LHCN-M2 (cell line): ENCODE measurements around the gene SLC16A2. TPM values are rescaled to one million over a fixed set of nuclear protein-coding genes. Genes with fewer than 3 reads are reported as not detected.
A peak's percentile ranks its signal among the peaks of the same experiment; 100 is the strongest.

ENCODE experiments used
- DNase-seq: peaks from one replicate; pipeline ENCODE4 v3.0.0-alpha.2; 2012; ENCODE audit warnings: low read depth
- polyA plus RNA-seq: library from polyadenylated mRNA; unstranded; fragments of >200 nt; gene quantifications from one replicate; pipeline ENCODE4 v1.2.1, GENCODE V29; 2012; ENCODE audit warnings: missing spikeins
- total RNA-seq: library from RNA; depleted of rRNA; stranded (reverse); fragments of >200 nt; gene quantifications from 2 replicates; pipeline ENCODE4 v1.2.3, GENCODE V29; 2014; rRNA removed

SLC16A2 gene
- 11.5 and 12.8 TPM in 2 replicates for total RNA-seq
- 9.8 TPM for polyA plus RNA-seq

DNA sequence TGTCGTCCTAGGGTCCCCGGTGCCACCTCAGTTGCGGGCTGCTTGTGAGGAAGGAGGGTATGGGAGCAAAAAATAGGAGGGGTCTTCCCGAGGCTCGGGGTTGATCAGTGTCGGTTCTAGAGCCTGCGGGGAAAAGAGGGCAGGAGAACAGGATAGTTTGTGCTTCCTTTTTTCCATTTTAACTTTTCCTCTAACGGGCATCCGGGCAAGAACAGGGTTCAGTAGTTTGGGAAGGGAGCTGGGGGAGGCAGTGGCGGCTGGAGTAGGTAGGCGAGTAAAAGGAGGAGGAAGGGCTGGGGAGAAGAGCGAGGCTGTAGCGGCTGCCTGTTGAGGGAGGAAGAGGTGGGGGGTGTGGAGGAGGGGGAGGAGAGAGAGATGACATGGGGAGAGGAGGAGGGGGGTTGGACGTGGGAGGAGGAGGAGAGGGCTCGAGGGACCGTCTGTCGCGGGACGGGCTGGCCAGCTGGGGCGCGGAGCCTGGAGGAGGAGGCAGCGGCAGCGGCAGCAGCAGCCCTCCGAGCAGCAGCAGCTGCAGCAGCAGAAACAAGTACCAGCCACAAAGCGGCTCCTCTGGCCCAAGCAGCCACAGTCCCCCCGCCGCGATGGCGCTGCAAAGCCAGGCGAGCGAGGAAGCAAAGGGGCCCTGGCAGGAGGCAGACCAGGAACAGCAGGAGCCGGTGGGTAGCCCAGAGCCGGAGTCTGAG lies at the start of gene SLC16A2:
TSS of gene SLC16A2 (plus strand) at position 458 of the 704 bp plus-strand sequence. CDS start at position 603, 145 bp downstream.
- DNase-seq = peak; percentile 80

DNA sequence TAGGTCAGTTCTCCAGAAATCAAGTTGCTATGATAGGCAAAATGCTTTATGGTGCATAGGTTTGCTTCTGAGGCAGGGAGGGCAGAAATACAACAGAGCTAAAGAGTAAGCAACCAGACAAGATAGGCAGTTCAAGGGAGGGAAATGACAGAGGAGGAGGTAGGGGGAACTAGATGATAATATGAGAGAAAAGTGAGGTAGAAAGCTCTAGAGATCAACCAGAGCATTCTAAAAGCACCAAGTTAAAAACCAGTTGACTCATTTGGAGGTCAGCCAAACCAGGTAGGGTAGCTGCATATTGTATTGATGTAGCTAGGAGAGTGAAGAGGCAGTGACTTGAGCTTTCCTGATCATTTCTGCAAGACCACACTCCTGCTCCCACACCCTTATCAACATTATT lies 49.0 kb upstream of the SLC16A2 start:
- no peak for DNase-seq

DNA sequence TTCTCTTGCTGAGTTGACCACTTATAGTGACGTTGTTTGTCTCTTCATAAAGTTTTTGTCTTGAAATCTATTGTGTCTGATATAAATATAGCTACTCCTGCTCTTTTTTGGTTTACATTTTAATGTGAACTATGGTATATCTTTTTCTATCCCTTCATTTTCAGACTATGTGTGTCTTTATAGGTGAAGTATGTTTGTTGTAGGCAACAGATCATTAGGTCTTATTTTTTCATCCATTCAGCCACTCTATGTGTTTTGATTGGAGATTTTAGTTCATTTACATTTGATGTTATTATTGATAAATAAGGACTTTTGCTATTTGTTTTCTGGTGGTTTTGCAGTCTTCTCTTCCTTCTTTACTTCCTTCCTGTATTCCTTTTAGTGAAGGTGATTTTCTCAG lies 44.0 kb upstream of the SLC16A2 start:
- no peak for DNase-seq

DNA sequence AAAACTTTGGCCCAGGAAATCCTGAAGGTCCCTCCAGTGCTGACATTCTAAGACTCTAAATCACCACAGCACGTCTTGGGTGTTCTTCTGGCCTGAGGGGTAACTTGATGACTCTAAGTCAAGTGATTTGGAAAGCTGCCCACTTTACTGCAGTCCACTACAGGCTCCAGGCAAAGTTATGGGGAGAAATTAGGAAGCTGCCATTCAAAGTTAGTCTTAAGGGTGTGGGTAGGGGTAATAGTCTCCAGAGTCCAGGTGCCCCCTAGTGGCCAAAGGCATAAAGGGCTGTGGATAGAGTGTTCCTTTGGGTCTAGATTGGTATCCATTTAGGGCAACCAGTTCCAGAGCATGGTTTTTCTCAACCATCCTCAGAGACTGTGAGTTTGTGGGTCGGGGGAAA lies 38.7 kb upstream of the SLC16A2 start:
- peak; percentile 65 for DNase-seq

DNA sequence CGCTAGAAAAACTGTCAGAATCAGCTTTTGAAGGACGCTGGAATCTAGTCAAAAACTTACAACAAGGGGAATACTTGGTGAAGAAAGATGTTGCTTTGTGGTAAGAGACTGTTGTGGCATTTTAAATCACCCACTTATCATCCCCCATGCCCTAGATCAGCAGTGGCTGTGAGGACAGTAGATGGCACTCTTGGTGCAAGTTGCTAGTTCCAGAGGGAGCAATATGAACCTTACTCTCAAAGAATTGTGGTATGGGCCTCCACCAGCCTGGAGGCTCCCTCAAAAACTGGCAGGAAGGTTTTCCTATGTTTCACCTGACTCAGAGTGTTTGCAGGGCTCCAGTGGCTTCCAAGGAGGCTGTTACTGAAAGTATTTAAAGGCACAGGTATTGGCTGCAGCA lies 37.7 kb upstream of the SLC16A2 start:
- peak; percentile 49 for DNase-seq

DNA sequence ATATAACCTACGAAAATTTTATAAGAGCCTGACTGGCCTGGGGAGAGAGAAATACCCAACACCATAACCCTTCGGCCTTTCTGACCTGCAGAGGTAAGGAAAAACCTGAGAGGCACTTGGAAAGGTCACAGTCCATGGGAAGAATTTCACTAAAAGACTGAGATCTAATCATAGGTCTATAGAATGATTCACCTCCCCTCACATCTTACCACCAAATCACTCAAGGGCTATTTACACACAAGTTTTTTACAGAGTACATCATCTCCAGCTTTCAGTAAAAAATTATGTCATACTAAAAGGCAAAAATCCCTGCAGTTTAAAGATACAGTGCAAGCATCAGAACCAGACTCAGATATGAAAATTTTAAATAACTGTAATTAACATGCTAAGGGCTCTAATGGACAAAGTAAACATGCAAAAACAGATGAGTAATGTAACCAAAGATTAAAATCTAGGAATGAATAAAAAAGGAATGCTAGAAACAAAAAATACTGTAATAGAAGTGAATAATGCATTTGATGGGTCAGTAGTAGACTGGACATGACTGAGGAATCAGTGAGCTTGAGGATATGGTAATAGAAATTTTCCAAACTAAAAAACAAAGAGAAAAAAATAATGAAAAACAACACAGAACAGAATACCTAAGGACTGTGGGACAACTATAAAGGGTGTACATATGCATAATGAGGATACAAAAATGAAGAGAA lies 32.1 kb upstream of the SLC16A2 start:
- no peak for DNase-seq

DNA sequence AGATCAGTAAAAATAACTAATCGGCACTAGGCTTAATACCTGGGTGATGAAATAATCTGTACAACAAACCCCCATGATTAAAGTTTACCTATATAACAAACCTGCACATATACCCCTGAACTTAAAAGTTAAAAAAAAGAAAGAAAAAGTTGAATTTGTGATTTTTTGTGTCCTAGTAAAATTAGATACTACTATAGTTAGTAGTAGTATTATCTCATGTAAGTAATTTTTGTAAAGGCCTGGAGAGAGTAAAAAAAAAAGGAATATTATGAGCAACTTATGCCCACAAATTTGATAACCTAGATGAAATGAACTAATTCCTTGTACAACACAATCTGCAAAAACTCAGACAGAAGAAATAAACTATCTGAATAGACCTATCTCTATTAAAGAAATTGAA lies 25.7 kb upstream of the SLC16A2 start:
- no peak for DNase-seq

DNA sequence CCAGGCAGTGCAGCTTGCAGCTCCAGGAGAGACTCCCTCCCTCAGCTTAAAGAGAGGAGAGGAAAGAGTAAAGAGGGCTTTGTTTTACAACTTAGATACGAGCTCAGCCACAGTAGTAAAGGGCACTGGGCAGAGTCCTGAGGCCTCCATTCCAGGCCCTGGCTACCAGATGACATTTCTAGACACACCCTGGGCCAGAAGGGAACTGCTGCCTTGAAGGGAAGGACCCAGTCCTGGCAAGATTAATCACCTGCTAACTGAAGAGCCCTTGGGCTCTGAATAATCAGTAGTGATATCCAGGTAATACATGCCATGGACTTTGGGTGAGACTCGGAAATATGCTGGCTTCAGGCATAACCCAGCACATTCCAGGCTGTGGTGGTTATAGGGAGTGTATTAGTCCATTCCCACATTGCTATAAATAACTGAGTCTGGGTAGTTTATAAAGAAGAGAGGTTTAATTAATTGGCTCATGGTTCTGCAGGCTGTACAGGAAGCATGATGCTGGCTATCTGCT lies 15.3 kb upstream of the SLC16A2 start:
- DNase-seq = no peak

DNA sequence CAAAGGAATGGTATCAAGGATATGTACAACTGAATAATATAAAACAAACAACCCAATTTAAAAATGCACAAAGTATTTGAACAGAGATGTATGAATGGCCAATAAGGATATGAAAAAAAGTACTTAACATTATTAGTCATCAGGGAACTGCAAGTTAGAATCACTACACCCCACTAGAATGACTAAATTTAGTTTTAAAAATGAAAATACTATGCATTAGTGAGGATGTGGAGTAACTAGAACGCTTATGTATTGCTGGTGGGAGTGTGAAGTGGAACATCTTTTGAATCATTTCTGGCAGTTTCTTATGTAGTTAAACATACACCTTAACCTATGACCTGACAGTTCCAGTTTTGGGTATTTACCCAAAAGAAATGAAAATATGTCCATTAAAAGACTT lies 13.0 kb upstream of the SLC16A2 start:
- DNase-seq = no peak

DNA sequence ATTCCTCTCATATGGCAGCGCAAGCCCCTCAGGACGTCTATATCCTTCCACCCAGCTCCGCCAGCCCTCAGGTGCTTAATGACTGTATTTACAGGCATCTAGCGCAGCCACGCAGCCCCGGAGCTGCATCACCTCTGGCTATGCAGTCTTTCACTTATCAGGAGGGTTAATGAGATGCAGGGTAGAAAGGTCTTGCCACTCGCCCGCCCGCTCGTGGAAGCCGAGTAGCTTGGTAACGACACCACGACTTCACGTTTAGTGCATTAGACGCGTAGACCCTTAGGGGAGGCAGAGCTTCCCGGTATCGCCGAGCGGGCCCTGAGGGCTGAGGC lies 1.5 kb upstream of the SLC16A2 start:
- DNase-seq = no peak

DNA sequence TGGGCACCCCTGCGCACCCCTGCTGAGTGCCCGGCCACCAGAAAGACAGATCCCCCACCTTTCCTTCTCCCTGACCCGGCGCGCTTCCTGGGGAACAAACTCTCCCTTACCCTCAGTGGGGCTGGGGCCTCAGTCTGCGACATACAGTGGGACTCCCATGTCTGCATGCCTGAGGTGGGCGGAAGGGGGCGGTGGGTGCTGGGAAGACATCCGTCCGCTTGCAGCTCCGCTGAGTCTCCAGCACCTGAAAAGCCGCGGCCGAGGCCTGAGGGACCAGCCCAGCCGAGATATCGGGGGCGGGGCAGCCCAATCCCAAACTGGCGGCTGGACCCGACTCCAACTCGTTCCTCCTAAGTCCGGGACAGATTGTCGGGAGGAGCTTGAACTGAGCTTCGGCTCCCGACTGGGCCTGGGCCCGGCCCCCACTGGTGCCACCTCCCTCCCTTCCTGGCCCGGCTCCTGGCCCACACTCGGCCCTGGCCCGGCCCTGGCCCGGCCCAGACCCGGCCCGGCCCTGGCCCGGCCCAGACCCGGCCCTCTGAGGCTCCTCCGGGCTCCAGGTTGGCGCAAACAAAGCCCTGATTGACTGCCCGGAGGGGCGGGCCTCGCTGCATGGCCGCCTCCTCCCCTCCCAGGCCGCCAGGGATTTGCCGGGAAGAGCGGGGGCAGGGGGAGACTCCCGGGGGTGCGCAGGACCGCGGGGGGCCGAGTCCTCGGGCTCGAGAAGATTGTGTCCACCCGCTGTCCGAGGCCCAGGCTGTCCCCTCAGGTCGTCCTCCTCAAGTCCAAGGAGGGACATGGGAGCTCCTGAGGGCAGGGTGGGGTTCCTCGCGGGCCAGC lies 877 bp upstream of the SLC16A2 start:
- peak; percentile 58 for DNase-seq

DNA sequence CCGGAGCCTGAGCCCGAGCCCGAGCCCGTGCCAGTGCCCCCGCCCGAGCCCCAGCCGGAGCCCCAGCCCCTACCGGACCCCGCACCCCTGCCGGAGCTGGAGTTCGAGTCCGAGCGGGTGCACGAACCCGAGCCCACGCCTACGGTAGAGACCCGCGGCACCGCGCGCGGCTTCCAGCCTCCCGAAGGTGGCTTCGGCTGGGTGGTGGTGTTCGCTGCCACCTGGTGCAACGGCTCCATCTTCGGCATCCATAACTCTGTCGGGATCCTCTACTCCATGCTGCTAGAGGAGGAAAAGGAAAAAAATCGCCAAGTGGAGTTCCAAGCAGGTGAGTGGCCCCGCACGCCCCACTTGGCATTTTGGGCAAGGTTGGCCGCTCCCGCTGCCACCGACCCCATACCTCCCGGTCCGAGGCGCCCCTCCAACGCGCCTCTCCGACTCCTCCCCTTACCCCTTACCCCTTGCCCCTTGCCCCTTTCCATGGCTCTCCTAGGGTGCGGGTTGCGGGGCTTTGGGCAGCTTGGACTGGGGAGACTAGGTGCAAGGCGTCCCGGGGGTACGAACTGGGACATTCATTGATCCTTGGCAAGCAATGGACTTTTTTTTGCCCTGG lies 553 bp downstream of the SLC16A2 start:
- no peak for DNase-seq

DNA sequence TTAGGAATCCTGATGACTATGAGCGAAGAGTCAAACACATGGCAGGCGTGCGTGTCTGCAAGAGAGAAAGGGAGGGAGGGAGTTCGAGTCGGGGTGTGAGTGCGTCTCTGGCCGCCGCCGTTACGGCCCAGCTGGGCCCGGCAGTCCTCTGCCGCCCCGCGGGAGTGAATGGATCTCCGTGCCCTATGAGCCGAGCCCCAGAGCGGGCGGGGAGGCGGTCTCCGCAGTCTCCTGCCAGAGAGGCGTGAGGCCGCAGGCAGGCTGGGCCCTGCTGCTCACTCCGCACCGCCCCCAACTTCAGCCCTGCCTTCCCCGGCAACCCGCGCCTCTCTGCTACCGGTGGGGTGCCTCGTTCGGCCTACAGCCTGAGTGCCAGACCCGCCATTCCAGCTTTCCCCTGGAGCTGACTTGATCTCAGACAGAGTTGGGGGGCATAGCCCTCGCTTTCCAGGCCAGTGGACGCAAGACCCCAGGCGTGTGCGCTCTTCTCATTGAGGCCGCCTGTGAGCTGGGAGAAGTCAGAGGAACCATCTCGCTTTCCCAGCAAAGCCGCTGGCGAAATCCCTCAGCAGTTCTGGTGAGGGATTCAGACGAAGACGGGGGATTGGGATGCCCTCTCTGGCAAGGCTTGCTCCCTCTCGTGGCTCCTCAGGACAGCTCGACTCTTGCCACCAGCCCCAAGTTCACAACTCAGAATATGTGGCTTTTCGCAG lies 1.4 kb downstream of the SLC16A2 start:
- DNase-seq = peak; percentile 50

DNA sequence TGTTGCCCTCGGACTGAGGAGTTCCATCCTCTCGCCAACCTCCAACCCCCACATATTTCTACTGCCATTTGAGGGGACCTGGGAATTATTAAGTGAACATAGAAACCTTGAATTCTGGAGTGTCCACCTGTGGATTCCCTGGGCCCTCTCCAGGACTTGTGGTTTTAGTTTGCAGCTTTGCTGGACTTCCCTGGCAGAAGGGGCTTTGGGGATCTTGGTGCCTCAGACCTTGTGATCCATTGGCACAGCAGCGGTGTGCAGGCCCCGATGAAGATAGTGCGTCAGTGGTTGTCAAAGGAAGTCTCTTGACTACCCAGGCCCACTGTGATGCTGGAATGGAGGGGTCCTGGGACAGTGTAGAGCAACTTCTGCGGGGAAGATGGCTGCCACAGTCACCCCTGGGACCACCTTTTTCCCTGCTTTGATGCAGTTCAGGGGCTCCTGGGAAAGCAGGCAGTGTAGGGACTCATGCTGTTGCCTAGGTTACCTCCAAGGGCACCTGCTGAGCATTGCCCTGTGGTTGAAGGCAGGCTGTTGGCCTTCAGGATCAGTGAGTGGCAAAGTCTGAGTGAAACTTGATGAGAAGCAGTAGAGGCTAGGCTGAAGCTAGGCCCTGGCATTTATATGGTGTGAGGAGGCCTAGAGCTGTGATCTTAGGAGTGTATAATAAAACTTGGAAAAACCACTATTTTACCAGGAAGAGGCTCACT lies 2.2 kb downstream of the SLC16A2 start:
- DNase-seq = peak; percentile 3

DNA sequence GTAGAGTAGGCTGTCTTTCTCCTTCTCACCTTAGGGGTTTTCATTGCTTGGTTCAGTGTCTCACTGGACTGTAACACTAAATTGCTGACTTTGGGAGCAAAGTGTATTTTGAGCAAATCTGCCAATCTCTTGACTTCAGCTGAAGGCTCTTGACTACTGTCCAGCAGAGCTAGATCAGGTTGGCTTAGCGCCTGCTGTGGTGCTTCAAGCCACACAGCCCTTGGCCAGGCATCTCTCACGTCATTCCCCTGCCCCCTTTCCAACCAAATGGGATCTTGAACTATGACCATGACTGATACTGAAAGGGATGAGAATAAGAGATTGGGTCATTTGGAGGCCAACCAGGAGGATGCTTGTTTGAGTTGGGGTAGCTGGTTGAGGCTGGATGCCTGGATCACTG lies 4.8 kb downstream of the SLC16A2 start:
- DNase-seq = no peak

DNA sequence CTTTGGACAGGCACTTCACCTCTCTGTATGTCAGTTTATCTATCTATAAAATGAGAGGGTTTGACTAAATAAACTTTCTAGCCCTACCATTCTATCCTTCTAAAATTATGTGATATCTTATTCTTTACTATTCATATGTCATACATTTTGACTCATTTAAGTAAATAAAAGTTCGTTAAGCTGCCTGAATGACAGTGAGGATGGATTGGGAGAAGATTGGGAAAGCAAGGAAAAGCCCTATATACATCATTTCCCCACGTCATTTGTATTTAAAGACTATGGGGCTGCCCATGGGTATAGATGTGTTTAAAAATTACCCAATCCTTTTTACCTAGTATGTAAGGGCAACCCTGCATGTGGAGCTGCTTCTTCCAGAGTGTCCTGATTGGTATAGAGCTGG lies 5.3 kb downstream of the SLC16A2 start:
- DNase-seq = no peak

DNA sequence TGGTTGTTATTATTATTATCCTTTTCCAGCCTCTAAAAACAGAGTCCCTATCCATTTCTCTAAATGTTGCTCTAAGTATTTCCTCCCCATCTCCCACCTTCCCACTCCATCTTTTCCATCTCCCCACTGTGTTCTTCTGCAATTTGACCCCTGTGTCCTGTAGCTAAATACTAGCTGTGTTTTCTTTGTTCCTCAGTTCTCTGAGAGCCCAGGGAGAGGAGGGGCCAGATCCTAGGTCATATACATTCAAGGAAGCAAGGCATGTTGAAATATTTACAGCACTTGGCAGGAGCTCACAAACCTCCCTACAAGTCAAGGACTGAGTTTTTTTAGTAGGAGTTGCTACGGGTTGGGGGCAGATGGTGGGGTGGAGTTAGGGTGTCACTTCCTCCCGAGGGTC lies 10.5 kb downstream of the SLC16A2 start:
- no peak for DNase-seq

DNA sequence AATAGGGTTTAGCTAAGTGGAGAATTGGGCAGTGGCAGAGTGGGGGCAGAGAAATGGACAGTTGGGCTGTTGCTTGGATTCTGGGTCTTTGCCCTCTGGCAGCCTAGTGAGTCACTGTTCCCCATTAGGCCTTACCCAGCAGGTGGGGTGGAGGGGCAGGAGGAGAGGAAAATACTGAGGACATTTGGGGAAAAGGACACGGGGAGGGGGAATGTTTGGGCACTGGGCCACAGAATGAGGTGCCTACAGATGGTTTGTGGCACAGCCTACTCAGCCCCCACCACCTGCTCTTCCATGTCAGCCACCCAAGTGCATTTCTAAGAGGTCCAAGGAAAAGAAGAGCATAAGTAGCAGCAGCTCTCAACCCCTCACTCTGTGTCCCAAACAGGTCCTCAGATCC lies 13.0 kb downstream of the SLC16A2 start:
- DNase-seq = peak; percentile 64

DNA sequence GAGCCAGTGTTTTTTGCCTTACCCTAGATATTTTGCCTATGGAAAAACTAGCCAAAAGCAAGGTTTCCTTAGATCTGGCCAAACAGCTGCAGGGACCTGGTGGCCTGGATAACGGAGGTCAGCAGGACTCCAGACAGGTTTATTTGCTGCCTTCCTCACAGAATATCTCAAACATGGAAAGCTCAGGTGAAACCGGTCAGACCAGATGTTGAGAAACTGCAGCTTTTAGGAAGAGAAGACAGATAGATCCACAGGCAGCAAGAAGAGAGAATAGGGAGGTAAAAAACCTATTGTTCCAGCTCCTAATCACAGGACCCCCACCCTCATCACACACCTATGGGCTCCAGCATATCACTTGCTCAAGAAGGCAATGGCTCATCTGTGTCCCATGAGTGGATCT lies 16.2 kb downstream of the SLC16A2 start:
- no peak for DNase-seq

DNA sequence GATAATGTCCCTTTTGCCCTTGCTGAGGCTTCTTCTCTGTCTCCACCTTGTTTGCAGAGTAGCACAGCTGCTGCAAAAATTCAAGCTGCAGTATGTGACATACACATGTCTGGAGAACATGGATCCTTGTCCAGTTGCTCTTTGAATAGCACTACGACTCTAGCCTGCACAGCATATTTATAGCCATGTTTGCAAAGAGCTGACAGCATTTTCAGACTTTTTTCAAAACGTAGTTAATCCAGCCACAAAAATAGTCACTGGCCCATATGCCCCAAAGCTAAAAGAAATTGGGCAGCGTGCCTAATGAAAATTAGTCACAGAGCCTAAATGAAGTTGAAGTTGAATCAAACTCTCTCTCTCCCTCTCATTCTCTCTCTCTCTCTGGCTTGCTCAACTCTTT lies 17.5 kb downstream of the SLC16A2 start:
- DNase-seq = peak; percentile 22

DNA sequence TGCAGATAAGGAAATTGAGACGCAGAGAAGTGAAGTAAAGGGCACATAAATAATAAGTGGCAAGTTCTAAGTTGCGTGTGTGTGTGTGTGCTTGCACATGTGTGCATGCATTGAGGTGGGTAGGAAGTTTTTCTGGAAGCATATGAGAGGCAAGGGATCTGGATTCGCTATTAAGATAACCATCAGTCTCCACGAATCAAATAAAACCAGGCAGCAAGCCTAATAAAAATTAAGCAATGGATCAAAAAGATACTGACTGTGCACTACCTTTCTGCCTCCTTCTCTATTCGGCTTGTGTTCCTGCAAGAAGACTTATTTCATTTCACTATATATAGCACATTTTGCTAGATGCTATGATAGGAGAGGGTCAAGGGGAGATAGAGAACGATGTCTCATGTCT lies 23.8 kb downstream of the SLC16A2 start:
- no peak for DNase-seq
